ENCODE data around the gene SRCAP.

GRCh38 chr16:30736995-30737793, 38.2 kb downstream of the SRCAP start:
- TF ChIP-seq EZH2phosphoT487 (IDR thresholded peaks at IDR 0.05; ENCODE audit: insufficient read depth, low read depth) = no peak
- no peak for TF ChIP-seq EZH2 (IDR thresholded peaks at IDR 0.05; ENCODE audit: insufficient read depth, poor library complexity, severe bottlenecking)
